Skeletal muscle tissue (tissue), 4 donors: Measurements from ENCODE around the gene SELENOF. TPM values are rescaled to one million over a fixed set of nuclear protein-coding genes. Genes with fewer than 3 reads are reported as not detected.

ENCODE experiments used
- H3K27ac ChIP-seq: one replicate; pipeline ENCODE4 v1.7.0; 2013; ENCODE audit warnings: mild to moderate bottlenecking, low read depth, low read length, inconsistent platforms
- H3K27me3 ChIP-seq, 3 donors: one replicate each; pipeline ENCODE4 v1.7.0; 2013; ENCODE audit warnings: low read length in 3 of 3; ENCODE audit not compliant: control insufficient read depth in 3 of 3, insufficient read depth in 3 of 3
- H3K36me3 ChIP-seq, 3 donors: one replicate each; pipeline ENCODE4 v1.7.0; 2013; ENCODE audit warnings: low read length in 3 of 3; ENCODE audit not compliant: control insufficient read depth in 3 of 3, insufficient read depth in 3 of 3
- H3K4me1 ChIP-seq, 3 donors: one replicate each; pipeline ENCODE4 v1.7.0; 2013; ENCODE audit warnings: low read length in 3 of 3, mild to moderate bottlenecking in 3 of 3; ENCODE audit not compliant: control insufficient read depth in 3 of 3, insufficient read depth in 3 of 3
- H3K4me3 ChIP-seq, 3 donors: one replicate each; pipeline ENCODE4 v1.7.0; 2013; ENCODE audit warnings: low read length in 3 of 3
- H3K9ac ChIP-seq, 3 donors: one replicate each; pipeline ENCODE4 v1.7.0; 2013; ENCODE audit warnings: low read length in 3 of 3, mild to moderate bottlenecking in 3 of 3, moderate library complexity in 2 of 3, low read depth in 1 of 3
- H3K9me3 ChIP-seq, 3 donors: one replicate each; pipeline ENCODE4 v1.7.0; 2013; ENCODE audit warnings: low read length in 3 of 3; ENCODE audit not compliant: control insufficient read depth in 3 of 3
- total RNA-seq: library from RNA; depleted of rRNA; stranded (reverse); fragments of >200 nt; gene quantifications from one replicate; pipeline ENCODE4 v1.2.3, GENCODE V29; 2014
- donor health status: Osteomylitis.

Gene SELENOF
- total RNA-seq, 1 donor from 2014 or later: 101 TPM

DNA sequence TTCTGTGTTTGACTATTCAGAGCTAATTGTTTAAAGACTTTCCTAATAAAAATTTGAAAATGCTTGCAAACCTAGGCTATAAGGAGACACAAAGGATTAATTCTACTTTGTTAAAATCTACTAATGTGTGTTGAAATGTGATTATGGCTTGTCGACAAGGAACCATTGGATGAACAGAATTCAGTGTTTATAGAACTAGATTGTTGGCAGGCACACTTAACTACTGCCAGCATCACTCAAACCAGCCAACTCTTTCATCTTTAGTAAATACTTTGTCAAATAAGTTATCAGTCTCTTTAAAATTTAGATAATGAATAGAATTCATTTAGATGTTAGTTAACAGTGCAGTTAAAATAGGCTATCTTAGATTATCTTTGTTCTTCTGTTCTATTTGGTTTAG, 28.1 kb upstream of the SELENOF start:
- Histone ChIP-seq H3K9ac (no peak overlapping the region), H3K9me3 (no peaks in the 10 kb centered on the region), H3K4me3 (no peak overlapping the region), H3K36me3 (no peaks in the 10 kb centered on the region), H3K27me3 (no peaks in the 10 kb centered on the region), H3K27ac (no peak overlapping the region), H3K4me1 (no peaks in the 10 kb centered on the region)

DNA sequence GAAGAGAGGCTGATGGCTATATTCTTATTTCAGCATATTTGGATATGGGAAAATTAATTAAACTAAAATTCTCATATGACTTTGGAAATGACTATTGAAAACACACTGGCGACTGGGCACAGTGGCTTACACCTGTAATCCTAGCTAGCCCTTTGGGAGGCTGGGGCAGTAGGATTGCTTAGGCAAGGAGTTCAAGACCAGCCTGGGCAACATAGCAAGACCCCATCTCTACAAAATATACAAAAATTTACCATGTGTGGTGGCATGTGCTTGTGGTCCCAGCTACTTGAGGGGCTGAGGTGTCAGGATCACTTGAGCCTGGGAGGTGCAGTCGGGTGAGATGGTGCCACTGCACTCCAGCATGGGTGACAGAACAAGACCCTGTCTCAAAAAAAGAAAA, 26.7 kb upstream of the SELENOF start:
- no peaks in the 10 kb centered on the region for H3K9me3 ChIP-seq
- H3K27me3 ChIP-seq: no peaks in the 10 kb centered on the region
- H3K4me3 ChIP-seq: no peak overlapping the region
- H3K9ac ChIP-seq: no peak overlapping the region
- no peaks in the 10 kb centered on the region for H3K36me3 ChIP-seq
- H3K4me1 ChIP-seq: no peaks in the 10 kb centered on the region
- no peak overlapping the region for H3K27ac ChIP-seq

DNA sequence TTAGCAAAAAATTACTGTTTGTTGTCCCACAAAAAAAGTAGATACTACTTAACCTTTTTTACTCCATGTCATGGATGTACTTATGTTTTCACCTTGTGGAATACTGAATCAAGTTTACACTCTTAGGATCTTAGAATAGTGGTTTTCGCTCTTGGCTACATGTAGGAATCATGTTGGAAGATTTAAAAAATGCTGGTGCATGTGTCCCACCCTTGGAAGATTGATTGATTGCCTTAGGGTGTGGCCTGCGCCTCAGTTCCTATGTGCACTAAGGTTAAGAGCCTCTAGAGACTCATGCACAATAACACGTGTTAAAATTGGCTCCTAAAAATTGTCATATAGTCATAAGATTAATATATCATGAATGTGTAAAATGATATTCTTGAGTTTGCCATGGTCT, 25.5 kb upstream of the SELENOF start:
- Histone ChIP-seq H3K4me1 (no peaks in the 10 kb centered on the region), H3K27me3 (no peaks in the 10 kb centered on the region), H3K27ac (no peak overlapping the region), H3K4me3 (no peak overlapping the region), H3K9ac (peak overlapping the region in 1 of 3 donors; percentile 6), H3K36me3 (no peaks in the 10 kb centered on the region), H3K9me3 (no peaks in the 10 kb centered on the region)

DNA sequence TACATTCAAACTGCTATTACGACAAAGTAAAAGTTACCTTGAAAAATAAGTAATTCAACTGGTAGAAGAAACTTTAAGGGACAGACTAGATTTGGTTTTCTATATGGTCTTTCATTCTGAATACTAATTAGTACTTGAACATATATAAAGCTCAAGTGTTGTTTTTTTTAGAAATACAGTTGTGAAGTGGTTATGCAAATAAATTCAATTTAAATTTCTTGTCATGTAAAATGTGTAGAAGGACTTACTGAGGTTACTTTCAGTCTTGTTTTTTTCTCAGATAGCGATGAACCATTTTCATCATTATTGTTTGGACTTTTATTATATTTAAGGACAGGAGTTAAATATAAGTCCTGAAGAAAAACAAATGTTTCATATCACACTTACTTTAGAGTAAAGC, 24.9 kb upstream of the SELENOF start:
- no peaks in the 10 kb centered on the region for H3K27me3 ChIP-seq
- no peak overlapping the region for H3K4me3 ChIP-seq
- H3K4me1 ChIP-seq: no peaks in the 10 kb centered on the region
- H3K9ac ChIP-seq: peak overlapping the region in 1 of 3 donors; percentile 6
- no peaks in the 10 kb centered on the region for H3K9me3 ChIP-seq
- H3K27ac ChIP-seq: no peak overlapping the region
- no peaks in the 10 kb centered on the region for H3K36me3 ChIP-seq

DNA sequence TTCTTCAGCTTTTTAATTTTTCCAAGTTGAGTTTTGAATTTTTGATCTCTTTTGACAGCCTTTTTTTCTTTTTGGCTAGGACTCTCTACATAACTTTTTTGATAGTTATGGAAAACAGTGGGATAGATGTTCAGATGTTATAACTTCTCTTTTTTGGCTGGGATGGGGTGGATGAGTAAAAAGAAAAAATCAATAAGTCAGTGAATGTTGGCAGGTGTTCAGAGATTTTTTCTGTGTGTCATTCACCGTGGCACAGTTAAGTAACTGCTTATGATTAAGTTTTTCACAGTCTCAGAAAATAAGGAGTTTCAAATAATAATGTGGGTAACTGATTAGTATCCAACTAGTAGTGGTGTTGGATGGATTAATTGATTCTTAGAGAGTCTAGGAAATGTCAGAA, 24.5 kb upstream of the SELENOF start:
- no peak overlapping the region for H3K4me3 ChIP-seq
- no peak overlapping the region for H3K27ac ChIP-seq
- H3K9me3 ChIP-seq: no peaks in the 10 kb centered on the region
- no peaks in the 10 kb centered on the region for H3K27me3 ChIP-seq
- H3K36me3 ChIP-seq: no peaks in the 10 kb centered on the region
- H3K9ac ChIP-seq: no peak overlapping the region
- H3K4me1 ChIP-seq: no peaks in the 10 kb centered on the region

DNA sequence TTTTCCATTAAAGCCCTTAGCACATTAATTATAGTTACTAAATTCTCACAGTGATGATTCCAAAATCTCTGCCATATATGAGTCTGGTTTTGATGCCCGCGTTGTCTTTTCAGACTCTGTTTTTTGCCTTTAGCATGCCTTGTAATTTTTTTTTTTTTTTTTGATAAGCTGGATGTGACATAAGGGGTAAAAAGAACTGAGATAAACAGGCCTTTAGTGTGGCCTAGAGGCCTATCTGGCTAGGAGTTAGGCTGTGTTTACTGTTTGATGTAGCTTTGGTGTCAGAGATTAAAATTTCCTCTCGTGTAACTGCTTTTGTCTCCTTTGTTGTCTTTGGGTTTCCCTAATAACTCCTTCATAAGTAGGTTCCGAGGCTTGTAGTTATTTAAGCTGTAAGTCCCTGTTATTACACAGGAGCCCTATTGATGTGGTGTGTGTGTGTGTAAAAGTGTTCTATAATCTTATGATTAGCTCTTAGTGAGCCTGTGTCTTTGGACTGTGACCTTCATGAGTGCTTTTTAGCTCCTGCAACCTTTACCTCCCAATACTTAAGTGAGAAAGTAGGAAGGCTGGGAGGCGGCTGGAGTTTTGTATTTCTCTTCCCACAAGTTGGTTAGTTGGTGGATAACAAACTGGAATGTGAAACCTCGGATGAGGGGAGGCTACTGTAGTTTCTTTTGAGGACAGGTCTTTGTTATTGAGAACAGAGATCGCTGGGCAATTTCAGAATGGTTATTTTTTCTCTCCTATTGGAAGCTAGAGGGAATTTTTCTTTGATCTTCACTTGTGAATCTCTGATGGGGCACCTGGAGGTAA, 19.8 kb upstream of the SELENOF start:
- Histone ChIP-seq H3K9me3 (no peaks in the 10 kb centered on the region), H3K27me3 (no peaks in the 10 kb centered on the region), H3K4me3 (no peak overlapping the region), H3K4me1 (no peaks in the 10 kb centered on the region), H3K9ac (no peak overlapping the region), H3K36me3 (no peaks in the 10 kb centered on the region), H3K27ac (no peak overlapping the region)

DNA sequence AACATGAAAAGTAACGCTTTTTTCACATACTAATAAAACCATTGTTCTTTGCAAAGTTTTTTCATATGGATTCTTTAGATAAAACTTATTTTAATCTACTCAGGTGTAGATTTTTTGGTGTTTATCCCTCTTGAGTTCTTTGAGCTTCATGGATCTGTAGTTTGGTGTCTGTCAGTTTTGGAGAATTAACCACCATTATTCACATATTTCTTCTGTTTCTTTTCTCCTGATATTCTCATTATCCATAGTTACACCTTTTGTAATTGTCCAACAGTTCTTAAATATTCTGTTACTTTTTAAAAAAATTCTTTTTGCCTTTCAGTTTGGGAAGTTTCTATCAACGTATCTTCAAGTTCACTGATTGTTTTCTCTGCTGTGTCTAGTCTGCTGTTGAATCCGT, 19.1 kb upstream of the SELENOF start:
- H3K27ac ChIP-seq: no peak overlapping the region
- H3K36me3 ChIP-seq: no peaks in the 10 kb centered on the region
- H3K9me3 ChIP-seq: no peaks in the 10 kb centered on the region
- H3K9ac ChIP-seq: no peak overlapping the region
- H3K4me1 ChIP-seq: no peaks in the 10 kb centered on the region
- no peaks in the 10 kb centered on the region for H3K27me3 ChIP-seq
- H3K4me3 ChIP-seq: no peak overlapping the region

DNA sequence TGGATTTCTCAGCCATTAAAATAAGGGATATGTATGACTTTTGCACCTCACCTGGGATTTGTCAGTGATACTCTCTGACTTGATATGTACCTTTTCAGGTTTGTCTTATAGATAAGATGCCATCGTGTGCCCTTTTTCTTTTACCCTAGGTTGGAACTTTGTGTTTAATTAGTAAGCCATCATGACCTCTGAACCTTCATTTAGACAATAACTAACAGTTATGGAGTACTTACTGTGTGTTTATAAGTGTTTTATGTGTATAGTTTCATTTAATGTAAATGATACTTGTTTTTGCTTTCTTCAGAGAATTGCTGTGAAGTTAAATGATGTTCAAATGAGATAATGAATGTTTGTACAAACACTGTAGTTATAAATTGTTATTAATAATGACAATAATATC, 14.9 kb upstream of the SELENOF start:
- no peaks in the 10 kb centered on the region for H3K27me3 ChIP-seq
- no peaks in the 10 kb centered on the region for H3K4me1 ChIP-seq
- H3K9me3 ChIP-seq: no peaks in the 10 kb centered on the region
- no peaks in the 10 kb centered on the region for H3K36me3 ChIP-seq
- H3K9ac ChIP-seq: no peak overlapping the region
- H3K27ac ChIP-seq: no peak overlapping the region
- no peak overlapping the region for H3K4me3 ChIP-seq

DNA sequence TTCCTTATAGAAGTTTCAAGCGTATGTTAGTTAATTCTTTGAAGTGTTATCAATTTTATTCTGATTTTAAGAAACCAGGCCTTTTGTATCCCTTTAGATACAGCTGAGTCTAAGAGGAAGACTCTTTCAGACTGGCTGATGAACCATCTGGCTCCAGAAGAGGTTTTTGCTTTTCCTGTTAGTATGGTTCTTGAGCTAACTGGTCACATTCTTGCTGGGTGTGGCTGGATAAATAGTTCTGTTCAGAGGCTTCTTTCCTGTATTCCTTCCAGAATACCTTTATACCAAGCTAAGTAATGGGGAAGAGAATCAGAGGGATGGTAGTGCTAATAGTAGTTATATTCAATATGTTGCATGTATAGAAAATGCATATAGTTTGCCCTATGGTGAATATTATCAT, 13.0 kb upstream of the SELENOF start:
- Histone ChIP-seq H3K4me3 (no peak overlapping the region), H3K36me3 (no peaks in the 10 kb centered on the region), H3K27me3 (no peaks in the 10 kb centered on the region), H3K4me1 (no peaks in the 10 kb centered on the region), H3K9ac (no peak overlapping the region), H3K27ac (no peak overlapping the region), H3K9me3 (no peaks in the 10 kb centered on the region)

DNA sequence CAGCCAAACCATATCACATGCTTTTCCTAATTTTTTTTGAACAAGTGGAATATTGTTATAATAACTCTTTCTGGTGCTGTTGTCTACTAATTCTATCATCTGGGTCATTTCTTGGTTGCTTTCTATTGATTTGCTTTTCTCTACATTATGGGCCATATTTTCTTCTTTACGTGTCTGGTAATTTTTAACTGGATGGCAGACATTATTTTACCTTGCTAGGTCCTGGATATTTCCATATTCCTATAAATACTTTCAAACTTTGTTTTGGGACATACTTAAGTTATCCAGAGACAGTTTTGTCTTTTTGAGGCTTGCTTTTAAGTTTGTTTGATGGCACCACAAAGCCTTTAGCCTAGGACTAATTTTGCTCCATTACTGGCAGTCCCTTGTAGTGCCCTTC, 11.8 kb upstream of the SELENOF start:
- Histone ChIP-seq H3K9me3 (no peaks in the 10 kb centered on the region), H3K27ac (no peak overlapping the region), H3K27me3 (no peaks in the 10 kb centered on the region), H3K9ac (no peak overlapping the region), H3K4me3 (no peak overlapping the region), H3K36me3 (no peaks in the 10 kb centered on the region), H3K4me1 (no peaks in the 10 kb centered on the region)
